GM10847 (cell line): ENCODE measurements around the gene OR11H1.
"Not testable (repeated sequence)": the region's sequence is repeated elsewhere in the genome, so short reads cannot be mapped to it uniquely, and the experiment has no call there.

Experiments
- POLR2A ChIP-seq: IDR thresholded peaks from 2 replicates; pipeline ENCODE4 v1.6.1; 2011; ENCODE audit not compliant: insufficient read length; ENCODE audit errors: extremely low read depth

The OR11H1 gene, protein sequence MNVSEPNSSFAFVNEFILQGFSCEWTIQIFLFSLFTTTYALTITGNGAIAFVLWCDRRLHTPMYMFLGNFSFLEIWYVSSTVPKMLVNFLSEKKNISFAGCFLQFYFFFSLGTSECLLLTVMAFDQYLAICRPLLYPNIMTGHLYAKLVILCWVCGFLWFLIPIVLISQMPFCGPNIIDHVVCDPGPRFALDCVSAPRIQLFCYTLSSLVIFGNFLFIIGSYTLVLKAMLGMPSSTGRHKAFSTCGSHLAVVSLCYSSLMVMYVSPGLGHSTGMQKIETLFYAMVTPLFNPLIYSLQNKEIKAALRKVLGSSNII

GRCh38 chr22:15527892-15528291, at the start of gene OR11H1:
OR11H1 (plus strand) TSS chr22:15528192; CDS start chr22:15528192, 0 bp downstream.
- not testable (repeated sequence) for TF ChIP-seq POLR2A
